Superior temporal gyrus (tissue), 1 donor: Measurements from ENCODE around the gene USP34.
"Not testable (repeated sequence)": the region's sequence is repeated elsewhere in the genome, so short reads cannot be mapped to it uniquely, and the experiment has no call there.

Experiments used
- DNase-seq: peaks from one replicate; pipeline ENCODE4 v3.0.0-alpha.2; 2016; ENCODE audit errors: extremely low spot score

USP34 gene

GRCh38 chr2:61463769-61464475 lies 7.0 kb downstream of the USP34 start:
- no peak for DNase-seq

GRCh38 chr2:61461404-61461803 lies 9.5 kb downstream of the USP34 start:
- no peak for DNase-seq

- DNase-seq = no peak
Observed at GRCh38 chr2:61460163-61460562, 10.7 kb downstream of the USP34 start.

- no peak for DNase-seq
Observed at GRCh38 chr2:61456746-61457420, 14.0 kb downstream of the USP34 start.

GRCh38 chr2:61456070-61456745 lies 14.7 kb downstream of the USP34 start:
- DNase-seq = no peak

- not testable (repeated sequence) for DNase-seq
Observed at GRCh38 chr2:61454972-61455371, 15.9 kb downstream of the USP34 start.

GRCh38 chr2:61454383-61454782 lies 16.5 kb downstream of the USP34 start:
- no peak for DNase-seq

GRCh38 chr2:61452392-61452791 lies 18.5 kb downstream of the USP34 start:
- DNase-seq = no peak

GRCh38 chr2:61451178-61451577 lies 19.7 kb downstream of the USP34 start:
- DNase-seq = no peak

GRCh38 chr2:61450144-61450543 lies 20.7 kb downstream of the USP34 start:
- DNase-seq = no peak

- DNase-seq = no peak
Observed at GRCh38 chr2:61448229-61448628, 22.7 kb downstream of the USP34 start.

GRCh38 chr2:61446971-61447370 lies 23.9 kb downstream of the USP34 start:
- not testable (repeated sequence) for DNase-seq

GRCh38 chr2:61443342-61444041 lies 27.4 kb downstream of the USP34 start:
- DNase-seq = no peak

GRCh38 chr2:61439241-61440002 lies 31.5 kb downstream of the USP34 start:
- DNase-seq = no peak

- no peak for DNase-seq
Observed at GRCh38 chr2:61438670-61439069, 32.2 kb downstream of the USP34 start.

GRCh38 chr2:61437170-61437569 lies 33.7 kb downstream of the USP34 start:
- DNase-seq = no peak

GRCh38 chr2:61436092-61436491 lies 34.8 kb downstream of the USP34 start:
- DNase-seq = no peak

GRCh38 chr2:61435291-61435690 lies 35.6 kb downstream of the USP34 start:
- DNase-seq = no peak

GRCh38 chr2:61434314-61434713 lies 36.6 kb downstream of the USP34 start:
- DNase-seq = no peak

- no peak for DNase-seq
Observed at GRCh38 chr2:61433606-61434005, 37.3 kb downstream of the USP34 start.

- DNase-seq = no peak
Observed at GRCh38 chr2:61432990-61433389, 37.9 kb downstream of the USP34 start.

- no peak for DNase-seq
Observed at GRCh38 chr2:61431345-61431744, 39.5 kb downstream of the USP34 start.
